OCI-LY7 (cell line): Measurements from ENCODE around the gene MRPL53. TPM values are rescaled to one million over a fixed set of nuclear protein-coding genes. Genes with fewer than 3 reads are reported as not detected.

Experiments
- BruUV-seq: library from RNA; stranded (reverse); fragments of 400-500 nt; replicated peaks from 2 replicates; lab custom pipeline; 2021; lab: Mats Ljungman, UMichigan
- CTCF ChIA-PET: fragments of 300-600 bp; sonication (Branson Sonifier 250); formaldehyde crosslinking; loops from one replicate; lab custom pipeline; 2022; ENCODE audit warnings: antibody characterized with exemption; ENCODE audit not compliant: unreplicated experiment; lab: Charles Lee
- POLR2A ChIA-PET: fragments of 300-600 bp; sonication (Branson Sonifier 250); formaldehyde crosslinking; loops from one replicate; lab custom pipeline; 2022; ENCODE audit warnings: antibody characterized with exemption; lab: Charles Lee
- DNase-seq: peaks from one replicate; pipeline ENCODE4 v3.0.0-alpha.2; 2015; ENCODE audit warnings: low spot score
- H2AFZ ChIP-seq: fragments of 200-600 bp; sonication (generic), shearing (Covaris generic); 2 replicates; pipeline ENCODE4 v1.6.1; 2014; ENCODE audit warnings: mild to moderate bottlenecking, antibody characterized with exemption, low read length, moderate library complexity
- H3K27ac ChIP-seq: fragments of 200-600 bp; sonication (generic); 2 replicates; pipeline ENCODE4 v1.5.1; 2014; ENCODE audit warnings: mixed run types, low read depth, mild to moderate bottlenecking, moderate library complexity, low read length, inconsistent platforms; ENCODE audit not compliant: poor library complexity, severe bottlenecking
- H3K36me3 ChIP-seq: fragments of 200-600 bp; sonication (generic); 2 replicates; pipeline ENCODE4 v1.6.1; 2014; ENCODE audit warnings: mild to moderate bottlenecking, antibody characterized with exemption, low read length, moderate library complexity, mixed read lengths; ENCODE audit not compliant: insufficient read depth
- H3K4me1 ChIP-seq: fragments of 200-600 bp; sonication (generic); 2 replicates; pipeline ENCODE4 v1.5.1; 2014; ENCODE audit warnings: mild to moderate bottlenecking, low read length; ENCODE audit not compliant: insufficient read depth, poor library complexity, severe bottlenecking
- H3K4me2 ChIP-seq: fragments of 200-600 bp; sonication (generic); 2 replicates; pipeline ENCODE4 v1.6.1; 2014; ENCODE audit warnings: mild to moderate bottlenecking, low read length
- H3K4me3 ChIP-seq: fragments of 200-600 bp; sonication (generic); 2 replicates; pipeline ENCODE4 v1.5.1; 2014; ENCODE audit warnings: mild to moderate bottlenecking, low read depth, low read length; ENCODE audit not compliant: poor library complexity, severe bottlenecking
- H3K79me2 ChIP-seq: fragments of 200-600 bp; sonication (generic); 2 replicates; pipeline ENCODE4 v1.6.1; 2016; ENCODE audit warnings: low read depth, mild to moderate bottlenecking, low read length, moderate library complexity, mixed read lengths; ENCODE audit not compliant: insufficient read depth
- H3K9me2 ChIP-seq: fragments of 200-600 bp; sonication (generic); 2 replicates; pipeline ENCODE4 v1.6.1; 2016; ENCODE audit warnings: mild to moderate bottlenecking, low read length, mixed read lengths; ENCODE audit not compliant: insufficient read depth
- H3K9me3 ChIP-seq: fragments of 200-600 bp; sonication (generic); 2 replicates; pipeline ENCODE4 v1.6.1; 2014; ENCODE audit warnings: mild to moderate bottlenecking, mixed run types, low read length, mixed read lengths
- H4K20me1 ChIP-seq: fragments of 200-600 bp; sonication (generic); 2 replicates; pipeline ENCODE4 v1.6.1; 2014; ENCODE audit warnings: mild to moderate bottlenecking, antibody characterized with exemption, low read length, moderate library complexity, mixed read lengths; ENCODE audit not compliant: insufficient read depth
- EZH2phosphoT487 ChIP-seq: fragments of 200-600 bp; sonication (generic); IDR thresholded peaks from 2 replicates; pipeline ENCODE4 v1.6.1; 2018; ENCODE audit warnings: low read depth, borderline replicate concordance, mild to moderate bottlenecking, mixed run types, antibody characterized with exemption, low read length, moderate library complexity, mixed read lengths
- intact Hi-C: fragments of 100-400 bp; cut with micrococcal nuclease; formaldehyde crosslinking; loops from one replicate; pipeline ENCODE4 v1.10.0; 2022; ENCODE audit not compliant: unreplicated experiment
- total RNA-seq, 2 experiments: library from RNA; depleted of rRNA in 1 of 2; stranded (reverse); fragments of >200 nt in 1 of 2; shearing (Covaris generic) in 1 of 2; gene quantifications; 2 replicates each; pipeline ENCODE4 v1.2.3, GENCODE V29; 2014 to 2022
- TF ChIP-seq, protein P1 (sequence below): fragments of 200-600 bp; sonication (generic); conservative IDR thresholded peaks from 2 replicates; pipeline ENCODE4 v1.5.1; 2014; ENCODE audit warnings: mild to moderate bottlenecking, antibody characterized with exemption, low read length, moderate library complexity, mixed read lengths

Gene MRPL53
- total RNA-seq, 2 experiments from 2014 or later = 85.7 to 102 TPM

DNA sequence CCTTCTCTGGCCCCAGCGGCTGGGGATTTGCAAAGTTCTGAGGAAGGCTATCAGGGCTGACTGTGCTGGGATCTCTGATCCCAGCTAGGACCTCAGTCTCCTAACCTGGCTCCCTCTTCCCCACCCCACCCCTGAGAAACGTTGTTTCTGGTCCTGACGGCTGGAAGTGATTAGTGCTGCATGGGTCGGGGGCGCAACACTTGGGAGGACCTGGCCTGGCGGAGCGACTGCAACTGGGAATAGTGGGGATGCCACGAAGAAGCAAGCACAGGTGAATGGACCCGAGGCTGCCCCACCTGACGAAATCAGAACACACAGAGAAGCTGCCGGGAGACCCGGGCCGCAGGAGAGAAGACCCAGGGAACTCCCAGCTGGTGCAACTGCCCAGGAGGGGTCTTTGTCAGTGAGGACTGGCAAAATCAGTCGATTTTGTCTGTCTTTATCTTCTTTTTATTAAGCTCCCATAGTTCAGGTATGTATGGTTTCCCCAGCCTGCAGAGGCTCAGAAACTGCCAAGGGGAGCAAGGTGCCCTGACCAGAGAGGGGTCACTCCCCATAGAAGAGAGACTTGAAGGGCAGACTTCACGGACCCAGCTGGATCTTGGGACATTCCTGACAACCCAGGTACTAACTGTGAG lies 27.6 kb upstream of the MRPL53 start:
- no TSS peak for BruUV-seq
- ChIA-PET POLR2A (interaction anchor here (1.1 kb wide), 1 partner anchor 74 kb away, joined by 3 read pairs; no protein-coding TSS in a partner anchor), CTCF (no interaction called here)
- no peak for DNase-seq
- no peak overlapping the region for H3K4me2 ChIP-seq
- H3K9me2 ChIP-seq = no peaks in the 10 kb centered on the region
- H3K4me1 ChIP-seq = peaks cover 9% of the 10 kb centered on the region
- no peak overlapping the region for H3K4me3 ChIP-seq
- H3K27ac ChIP-seq = no peak overlapping the region
- H3K79me2 ChIP-seq = no peaks in the 10 kb centered on the region
- TF ChIP-seq EZH2phosphoT487 = no peak
- TF ChIP-seq, protein P1, sequence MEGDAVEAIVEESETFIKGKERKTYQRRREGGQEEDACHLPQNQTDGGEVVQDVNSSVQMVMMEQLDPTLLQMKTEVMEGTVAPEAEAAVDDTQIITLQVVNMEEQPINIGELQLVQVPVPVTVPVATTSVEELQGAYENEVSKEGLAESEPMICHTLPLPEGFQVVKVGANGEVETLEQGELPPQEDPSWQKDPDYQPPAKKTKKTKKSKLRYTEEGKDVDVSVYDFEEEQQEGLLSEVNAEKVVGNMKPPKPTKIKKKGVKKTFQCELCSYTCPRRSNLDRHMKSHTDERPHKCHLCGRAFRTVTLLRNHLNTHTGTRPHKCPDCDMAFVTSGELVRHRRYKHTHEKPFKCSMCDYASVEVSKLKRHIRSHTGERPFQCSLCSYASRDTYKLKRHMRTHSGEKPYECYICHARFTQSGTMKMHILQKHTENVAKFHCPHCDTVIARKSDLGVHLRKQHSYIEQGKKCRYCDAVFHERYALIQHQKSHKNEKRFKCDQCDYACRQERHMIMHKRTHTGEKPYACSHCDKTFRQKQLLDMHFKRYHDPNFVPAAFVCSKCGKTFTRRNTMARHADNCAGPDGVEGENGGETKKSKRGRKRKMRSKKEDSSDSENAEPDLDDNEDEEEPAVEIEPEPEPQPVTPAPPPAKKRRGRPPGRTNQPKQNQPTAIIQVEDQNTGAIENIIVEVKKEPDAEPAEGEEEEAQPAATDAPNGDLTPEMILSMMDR = no peak
- no peak overlapping the region for H2AFZ ChIP-seq
- peaks cover 4% of the 10 kb centered on the region; the same call in 1 of the 2 replicates for H3K36me3 ChIP-seq
- H3K9me3 ChIP-seq = no peaks in the 10 kb centered on the region
- H4K20me1 ChIP-seq = no peaks in the 10 kb centered on the region
- intact Hi-C loops = no loop called here

DNA sequence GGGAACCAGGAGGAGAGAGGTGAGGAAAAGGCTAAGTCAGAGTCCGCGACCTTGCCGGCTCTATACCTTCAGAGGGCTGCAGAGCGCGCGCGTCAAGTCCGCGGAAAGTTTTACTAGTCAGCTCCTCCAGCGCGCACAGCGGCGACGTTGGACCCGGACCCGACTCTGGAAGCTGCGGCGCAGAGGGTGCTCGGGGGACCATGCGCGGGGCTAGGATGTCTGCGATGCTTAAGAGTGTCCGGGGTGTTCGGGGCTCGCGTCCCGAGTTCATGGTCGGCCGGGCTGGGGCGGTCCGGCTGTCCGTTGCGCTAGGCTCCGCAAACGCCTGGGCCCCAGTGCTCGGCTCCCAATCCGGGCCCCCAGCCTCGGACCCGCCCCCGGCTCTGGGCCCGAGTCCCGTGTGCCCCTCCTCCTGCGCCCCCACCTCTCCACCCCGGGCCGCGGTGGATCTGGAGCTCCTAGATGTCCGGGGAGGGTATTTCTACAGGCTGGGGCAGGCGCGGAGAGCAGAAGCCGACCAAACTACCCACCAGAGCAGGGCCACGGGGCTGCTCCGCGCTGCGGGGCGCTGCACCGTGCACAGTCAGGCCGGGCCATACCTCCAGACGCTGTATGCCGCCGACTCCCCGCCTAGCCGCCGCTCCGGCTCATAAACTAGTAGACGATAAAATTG lies 26.9 kb upstream of the MRPL53 start, which contains the start of gene LBX2:
LBX2 (minus strand) TSS at position 337 of the 673 bp plus-strand sequence; CDS start at position 271, 66 bp downstream.
- no peaks in the 10 kb centered on the region for H4K20me1 ChIP-seq
- H3K27ac ChIP-seq = no peak within 1 kb of the TSS
- ChIA-PET CTCF (no interaction called here), POLR2A (no interaction called here)
- H2AFZ ChIP-seq = no peak within 1 kb of the TSS
- H3K4me3 ChIP-seq = no peak within 1 kb of the TSS
- BruUV-seq = no TSS peak
- H3K4me2 ChIP-seq = peak within 1 kb of the TSS; percentile 16; the same call in 1 of the 2 replicates
- H3K9me2 ChIP-seq = no peaks in the 10 kb centered on the region
- no peak for DNase-seq
- H3K9me3 ChIP-seq = no peaks in the 10 kb centered on the region
- H3K79me2 ChIP-seq = no peaks in the 10 kb centered on the region
- H3K36me3 ChIP-seq = 0 out of 2 replicates have a peak, but pooled peaks cover under 1% of the 10 kb centered on the region
- peaks cover 9% of the 10 kb centered on the region for H3K4me1 ChIP-seq
- intact Hi-C loops = no loop called here
- no peak for TF ChIP-seq EZH2phosphoT487
- TF ChIP-seq, protein P1 = no peak
